ENCODE data around the gene NUMB.

DNA sequence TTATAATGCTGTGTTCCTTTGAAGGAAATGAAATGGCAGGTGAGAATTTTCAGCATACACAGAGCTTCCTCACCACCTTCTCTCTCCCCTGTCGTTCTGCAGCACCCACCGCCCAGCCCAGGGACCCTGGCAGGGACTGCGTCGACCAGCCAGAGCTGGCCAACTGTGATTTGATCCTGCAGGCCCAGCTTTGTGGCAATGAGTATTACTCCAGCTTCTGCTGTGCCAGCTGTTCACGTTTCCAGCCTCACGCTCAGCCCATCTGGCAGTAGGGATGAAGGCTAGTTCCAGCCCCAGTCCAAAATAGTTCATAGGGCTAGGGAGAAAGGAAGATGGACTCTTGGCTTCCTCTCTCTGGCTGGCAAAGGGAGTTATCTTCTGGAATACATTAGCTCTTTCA, 186.0 kb downstream of the NUMB start:
- TF ChIP-seq, protein P1, sequence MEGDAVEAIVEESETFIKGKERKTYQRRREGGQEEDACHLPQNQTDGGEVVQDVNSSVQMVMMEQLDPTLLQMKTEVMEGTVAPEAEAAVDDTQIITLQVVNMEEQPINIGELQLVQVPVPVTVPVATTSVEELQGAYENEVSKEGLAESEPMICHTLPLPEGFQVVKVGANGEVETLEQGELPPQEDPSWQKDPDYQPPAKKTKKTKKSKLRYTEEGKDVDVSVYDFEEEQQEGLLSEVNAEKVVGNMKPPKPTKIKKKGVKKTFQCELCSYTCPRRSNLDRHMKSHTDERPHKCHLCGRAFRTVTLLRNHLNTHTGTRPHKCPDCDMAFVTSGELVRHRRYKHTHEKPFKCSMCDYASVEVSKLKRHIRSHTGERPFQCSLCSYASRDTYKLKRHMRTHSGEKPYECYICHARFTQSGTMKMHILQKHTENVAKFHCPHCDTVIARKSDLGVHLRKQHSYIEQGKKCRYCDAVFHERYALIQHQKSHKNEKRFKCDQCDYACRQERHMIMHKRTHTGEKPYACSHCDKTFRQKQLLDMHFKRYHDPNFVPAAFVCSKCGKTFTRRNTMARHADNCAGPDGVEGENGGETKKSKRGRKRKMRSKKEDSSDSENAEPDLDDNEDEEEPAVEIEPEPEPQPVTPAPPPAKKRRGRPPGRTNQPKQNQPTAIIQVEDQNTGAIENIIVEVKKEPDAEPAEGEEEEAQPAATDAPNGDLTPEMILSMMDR (conservative IDR thresholded peaks at IDR 0.05 in 1 of 2, IDR thresholded peaks at IDR 0.05 in 1 of 2; ENCODE audit: low read depth in 1 of 2, low read length in 2 of 2): no peak
- no peak for TF ChIP-seq EZH2 (IDR thresholded peaks at IDR 0.05; ENCODE audit: low read length, missing control alignments)
